Right atrium auricular region (tissue), 2 donors: ENCODE measurements around the gene SYNPO. TPM values are rescaled to one million over a fixed set of nuclear protein-coding genes. Genes with fewer than 3 reads are reported as not detected.

Experiments used
- DNase-seq: peaks from one replicate; pipeline ENCODE4 v3.0.0-alpha.2; 2019; ENCODE audit warnings: low spot score
- H3K27ac ChIP-seq, 2 donors: fragments of 200-600 bp; sonication (generic); 1 replicate in 1 of 2; 2 replicates in 1 of 2; pipeline ENCODE4 v1.5.1; 2016 to 2019
- H3K27me3 ChIP-seq, 2 donors: fragments of 200-600 bp; sonication (generic); one replicate each; pipeline versions ENCODE4 v1.5.1 to v1.6.0; 2017 to 2019
- H3K36me3 ChIP-seq: fragments of 200-600 bp; sonication (generic); one replicate; pipeline ENCODE4 v1.5.1; 2016
- H3K4me1 ChIP-seq, 2 donors: fragments of 200-600 bp; sonication (generic); one replicate each; pipeline versions ENCODE4 v1.5.1 to v1.6.0; 2017 to 2019
- H3K4me3 ChIP-seq, 2 donors: fragments of 200-600 bp; sonication (generic); 1 replicate in 1 of 2; 2 replicates in 1 of 2; pipeline ENCODE4 v1.5.1; 2017 to 2019; ENCODE audit warnings: mild to moderate bottlenecking in 1 of 2, moderate library complexity in 1 of 2
- H3K9me3 ChIP-seq, 2 donors: fragments of 200-600 bp; sonication (generic); one replicate each; pipeline ENCODE4 v1.5.1; 2019
- CTCF ChIP-seq, 2 donors: fragments of 200-600 bp; sonication (generic); IDR thresholded peaks; one replicate each; pipeline ENCODE4 v1.5.1; 2019; ENCODE audit warnings: antibody characterized with exemption in 2 of 2
- total RNA-seq, 2 donors: library from RNA; depleted of rRNA; stranded (reverse); fragments of >200 nt; gene quantifications; one replicate each; pipeline ENCODE4 v1.1.0, GENCODE V29; 2016

Gene SYNPO
- total RNA-seq, 2 donors from 2014 or later: 369 to 413 TPM

GRCh38 chr5:150647275-150648251, 7.1 kb downstream of the SYNPO start:
- DNase-seq: peak; percentile 89
- Histone ChIP-seq H3K36me3 (peaks cover 46% of the 10 kb centered on the region), H3K27me3 (no peaks in the 10 kb centered on the region), H3K4me3 (no peak overlapping the region), H3K9me3 (no peaks in the 10 kb centered on the region), H3K4me1 (peaks cover 0 to 99% of the 10 kb centered on the region in 2 donors), H3K27ac (peak overlapping the region; percentile 96)
- TF ChIP-seq CTCF (IDR thresholded peaks at IDR 0.05): no peak

GRCh38 chr5:150648294-150649107, 8.0 kb downstream of the SYNPO start:
- H3K27ac ChIP-seq: peak overlapping the region; percentile 96
- H3K4me3 ChIP-seq: no peak overlapping the region
- DNase-seq: no peak
- peaks cover 0 to 99% of the 10 kb centered on the region in 2 donors for H3K4me1 ChIP-seq
- no peaks in the 10 kb centered on the region for H3K9me3 ChIP-seq
- H3K36me3 ChIP-seq: peaks cover 55% of the 10 kb centered on the region
- no peaks in the 10 kb centered on the region for H3K27me3 ChIP-seq
- TF ChIP-seq CTCF (IDR thresholded peaks at IDR 0.05): no peak

DNA sequence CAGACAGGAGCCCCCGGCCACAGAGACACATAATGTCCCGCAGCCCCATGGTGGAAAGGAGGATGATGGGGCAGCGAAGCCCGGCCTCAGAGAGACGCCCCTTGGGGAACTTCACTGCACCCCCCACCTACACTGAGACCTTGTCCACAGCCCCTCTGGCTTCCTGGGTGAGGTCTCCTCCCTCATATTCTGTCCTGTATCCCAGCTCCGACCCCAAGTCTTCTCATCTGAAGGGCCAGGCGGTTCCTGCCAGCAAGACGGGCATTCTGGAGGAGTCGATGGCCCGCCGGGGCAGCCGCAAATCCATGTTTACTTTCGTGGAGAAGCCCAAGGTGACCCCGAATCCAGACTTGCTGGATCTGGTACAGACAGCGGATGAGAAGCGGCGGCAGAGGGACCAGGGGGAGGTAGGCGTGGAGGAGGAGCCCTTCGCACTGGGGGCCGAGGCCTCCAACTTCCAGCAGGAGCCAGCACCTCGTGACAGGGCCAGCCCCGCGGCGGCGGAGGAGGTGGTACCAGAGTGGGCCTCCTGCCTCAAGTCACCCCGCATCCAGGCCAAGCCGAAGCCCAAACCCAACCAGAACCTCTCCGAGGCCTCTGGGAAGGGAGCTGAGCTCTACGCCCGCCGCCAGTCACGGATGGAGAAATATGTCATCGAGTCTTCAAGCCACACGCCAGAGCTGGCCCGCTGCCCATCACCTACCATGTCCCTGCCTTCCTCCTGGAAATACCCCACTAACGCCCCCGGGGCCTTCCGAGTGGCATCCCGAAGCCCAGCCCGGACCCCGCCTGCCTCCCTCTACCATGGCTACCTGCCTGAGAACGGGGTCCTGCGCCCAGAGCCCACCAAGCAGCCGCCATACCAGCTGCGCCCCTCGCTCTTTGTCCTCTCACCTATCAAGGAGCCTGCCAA, 8.9 kb downstream of the SYNPO start:
- Histone ChIP-seq H3K4me3 (no peak overlapping the region), H3K4me1 (peaks cover 0 to 97% of the 10 kb centered on the region in 2 donors), H3K27ac (peak overlapping the region; percentile 96), H3K27me3 (no peaks in the 10 kb centered on the region), H3K36me3 (peaks cover 59% of the 10 kb centered on the region), H3K9me3 (no peaks in the 10 kb centered on the region)
- DNase-seq: peak; percentile 82
- TF ChIP-seq CTCF (IDR thresholded peaks at IDR 0.05): no peak

DNA sequence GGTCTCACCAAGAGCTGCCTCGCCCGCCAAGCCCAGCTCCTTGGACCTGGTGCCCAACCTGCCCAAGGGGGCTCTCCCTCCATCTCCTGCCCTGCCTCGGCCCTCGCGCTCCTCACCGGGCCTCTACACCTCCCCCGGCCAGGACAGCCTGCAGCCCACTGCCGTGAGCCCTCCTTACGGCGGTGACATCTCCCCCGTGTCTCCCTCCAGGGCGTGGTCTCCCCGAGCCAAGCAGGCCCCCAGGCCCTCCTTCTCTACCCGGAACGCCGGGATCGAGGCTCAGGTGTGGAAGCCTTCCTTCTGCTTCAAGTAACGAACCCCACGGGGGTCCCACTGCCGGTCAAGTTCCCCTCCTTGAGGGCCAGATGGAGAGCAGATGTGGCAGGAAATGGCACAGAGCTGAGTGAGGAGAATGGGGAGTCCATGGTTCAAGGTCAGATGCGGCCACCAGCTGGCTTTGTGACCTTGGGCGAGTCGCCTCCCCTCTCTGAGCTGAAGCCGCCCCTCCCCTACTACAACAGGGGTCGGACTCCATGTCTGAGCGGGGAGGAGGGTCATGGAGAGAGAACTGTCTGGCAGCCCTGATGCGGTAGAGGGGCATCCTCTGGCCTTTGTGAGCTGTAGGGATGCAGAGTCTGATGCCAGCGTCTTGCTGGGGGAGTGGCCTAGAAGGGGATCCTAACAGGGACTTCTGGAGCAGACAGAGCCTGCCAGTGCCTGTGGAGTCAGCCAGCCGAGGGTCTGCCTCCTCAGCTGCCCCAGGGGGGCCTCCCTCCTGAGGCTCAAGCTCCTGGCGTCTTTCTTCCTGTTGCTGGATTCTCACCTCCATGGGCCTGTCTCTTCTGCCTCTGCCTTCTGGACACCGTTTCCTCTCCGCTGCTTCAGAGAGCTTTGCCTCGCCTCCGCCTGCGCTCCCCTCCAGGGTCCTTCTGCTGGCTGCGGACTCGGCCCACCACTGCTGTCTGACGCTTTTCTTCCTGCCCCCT, 9.9 kb downstream of the SYNPO start:
- TF ChIP-seq CTCF (IDR thresholded peaks at IDR 0.05): no peak
- H3K27me3 ChIP-seq: no peaks in the 10 kb centered on the region
- peaks cover 0 to 87% of the 10 kb centered on the region in 2 donors for H3K4me1 ChIP-seq
- H3K4me3 ChIP-seq: no peak overlapping the region
- H3K9me3 ChIP-seq: no peaks in the 10 kb centered on the region
- H3K36me3 ChIP-seq: peaks cover 59% of the 10 kb centered on the region
- H3K27ac ChIP-seq: peak overlapping the region; percentile 96
- DNase-seq: no peak
